ENCODE measurements around the gene RPTOR. TPM values are rescaled to one million over a fixed set of nuclear protein-coding genes. Genes with fewer than 3 reads are reported as not detected.
"Not testable (repeated sequence)": the region's sequence is repeated elsewhere in the genome, so short reads cannot be mapped to it uniquely, and the experiment has no call there.

Gene RPTOR
- total RNA-seq, 1 experiment from 2014 or later: 30.6 TPM

DNA sequence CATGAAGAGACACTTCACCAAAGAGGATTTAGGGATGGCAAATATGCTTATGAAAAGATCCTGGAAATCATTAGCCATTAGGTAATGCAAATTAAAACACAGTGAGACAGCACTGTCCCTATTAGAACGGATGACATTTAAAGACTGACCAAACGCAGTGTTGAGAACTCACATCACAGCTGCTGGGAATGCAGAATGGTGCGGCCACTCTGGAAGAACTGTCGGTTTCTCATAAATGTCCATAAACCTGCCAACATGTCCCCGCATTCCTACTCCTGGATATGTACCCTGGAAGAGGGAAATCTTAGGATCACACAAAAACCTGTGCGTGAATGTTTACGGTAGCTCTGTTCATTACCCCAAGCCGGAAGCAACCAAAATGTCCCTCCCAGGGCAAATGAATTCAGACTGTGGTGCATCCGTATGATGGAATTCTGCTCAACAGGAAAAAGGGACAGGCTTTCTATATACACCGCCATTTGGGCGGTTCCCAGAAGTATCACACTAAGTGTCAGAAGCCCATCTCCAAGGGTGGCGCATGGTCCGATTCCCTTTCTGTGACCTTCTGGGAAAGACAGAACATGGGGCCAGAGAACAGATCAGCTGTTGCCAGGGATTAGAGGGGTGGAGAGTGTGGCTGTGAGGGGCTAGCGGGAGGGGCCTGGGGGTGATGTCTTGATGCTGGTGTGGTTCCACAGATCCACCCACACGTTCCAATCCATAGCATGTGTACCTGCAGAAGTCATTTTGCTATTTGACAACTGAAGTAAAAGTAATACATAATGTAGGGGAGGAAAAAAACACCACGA lies 249.8 kb downstream of the RPTOR start:
- no peaks in the 10 kb centered on the region for H4K20me1 ChIP-seq (ENCODE audit: insufficient read depth, low read depth, low read length)
- H3K27ac ChIP-seq (ENCODE audit: low read length): no peak overlapping the region
- DNase-seq: no peak
- H3K9ac ChIP-seq (ENCODE audit: low read length): no peak overlapping the region
- no peaks in the 10 kb centered on the region for H3K27me3 ChIP-seq (ENCODE audit: low read length)
- no peaks in the 10 kb centered on the region for H3K36me3 ChIP-seq (ENCODE audit: insufficient read depth, low read length)
- peaks cover 21% of the 10 kb centered on the region for H3K4me1 ChIP-seq (ENCODE audit: low read length)
- H3K9me2 ChIP-seq (replicated peaks; ENCODE audit: insufficient read depth, low read length): no peaks in the 10 kb centered on the region
- H3K4me3 ChIP-seq (ENCODE audit: low read length): no peak overlapping the region
- no peak overlapping the region for H2AFZ ChIP-seq (ENCODE audit: low read length)
- no peaks in the 10 kb centered on the region for H3K9me3 ChIP-seq (ENCODE audit: low read length)
- H3K79me2 ChIP-seq (ENCODE audit: low read length): peaks cover 20% of the 10 kb centered on the region
- H3K4me2 ChIP-seq (ENCODE audit: low read depth, low read length, poor library complexity, severe bottlenecking): no peak overlapping the region

GRCh38 chr17:80795090-80795580 lies 250.5 kb downstream of the RPTOR start:
- Histone ChIP-seq H3K9me3 (ENCODE audit: low read length) (no peaks in the 10 kb centered on the region), H3K27ac (ENCODE audit: low read length) (no peak overlapping the region), H3K36me3 (ENCODE audit: insufficient read depth, low read length) (no peaks in the 10 kb centered on the region), H3K27me3 (ENCODE audit: low read length) (no peaks in the 10 kb centered on the region), H3K4me1 (ENCODE audit: low read length) (peaks cover 14% of the 10 kb centered on the region), H3K4me2 (ENCODE audit: low read depth, low read length, poor library complexity, severe bottlenecking) (no peak overlapping the region), H4K20me1 (ENCODE audit: insufficient read depth, low read depth, low read length) (no peaks in the 10 kb centered on the region), H3K9ac (ENCODE audit: low read length) (no peak overlapping the region), H3K4me3 (ENCODE audit: low read length) (no peak overlapping the region), H3K79me2 (ENCODE audit: low read length) (peaks cover 20% of the 10 kb centered on the region), H2AFZ (ENCODE audit: low read length) (no peak overlapping the region), H3K9me2 (replicated peaks; ENCODE audit: insufficient read depth, low read length) (no peaks in the 10 kb centered on the region)
- no peak for DNase-seq

DNA sequence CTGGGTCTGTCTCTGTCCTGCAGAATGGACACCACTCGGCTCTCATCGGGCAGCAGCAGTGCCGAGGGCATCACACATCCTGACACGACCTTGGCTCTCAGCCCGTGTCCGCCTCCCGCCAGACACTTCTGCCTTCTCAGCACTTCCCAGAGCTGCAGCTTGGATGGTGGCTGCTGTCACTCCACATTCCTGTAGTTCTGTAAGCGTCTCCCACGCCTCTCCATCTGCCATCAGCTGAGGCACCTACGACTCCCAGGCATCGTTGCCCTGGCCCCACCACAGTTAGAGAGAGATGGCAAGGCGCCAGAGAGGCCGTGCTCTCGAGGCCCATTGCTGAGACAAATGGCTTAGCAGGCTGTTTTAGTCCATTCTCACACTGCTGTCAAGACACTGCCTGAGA lies 251.1 kb downstream of the RPTOR start:
- peaks cover 15% of the 10 kb centered on the region for H3K79me2 ChIP-seq (ENCODE audit: low read length)
- DNase-seq: no peak
- no peaks in the 10 kb centered on the region for H4K20me1 ChIP-seq (ENCODE audit: insufficient read depth, low read depth, low read length)
- H3K9me3 ChIP-seq (ENCODE audit: low read length): no peaks in the 10 kb centered on the region
- H3K4me2 ChIP-seq (ENCODE audit: low read depth, low read length, poor library complexity, severe bottlenecking): no peak overlapping the region
- H3K4me1 ChIP-seq (ENCODE audit: low read length): peaks cover 8% of the 10 kb centered on the region
- no peaks in the 10 kb centered on the region for H3K27me3 ChIP-seq (ENCODE audit: low read length)
- no peak overlapping the region for H2AFZ ChIP-seq (ENCODE audit: low read length)
- H3K36me3 ChIP-seq (ENCODE audit: insufficient read depth, low read length): no peaks in the 10 kb centered on the region
- no peak overlapping the region for H3K27ac ChIP-seq (ENCODE audit: low read length)
- H3K4me3 ChIP-seq (ENCODE audit: low read length): no peak overlapping the region
- no peak overlapping the region for H3K9ac ChIP-seq (ENCODE audit: low read length)
- H3K9me2 ChIP-seq (replicated peaks; ENCODE audit: insufficient read depth, low read length): no peaks in the 10 kb centered on the region

- no peaks in the 10 kb centered on the region for H3K27me3 ChIP-seq (ENCODE audit: low read length)
- no peak overlapping the region for H2AFZ ChIP-seq (ENCODE audit: low read length)
- no peaks in the 10 kb centered on the region for H3K36me3 ChIP-seq (ENCODE audit: insufficient read depth, low read length)
- no peak overlapping the region for H3K9ac ChIP-seq (ENCODE audit: low read length)
- peaks cover 8% of the 10 kb centered on the region for H3K79me2 ChIP-seq (ENCODE audit: low read length)
- no peak for DNase-seq
- no peaks in the 10 kb centered on the region for H4K20me1 ChIP-seq (ENCODE audit: insufficient read depth, low read depth, low read length)
- no peak overlapping the region for H3K4me3 ChIP-seq (ENCODE audit: low read length)
- no peaks in the 10 kb centered on the region for H3K9me3 ChIP-seq (ENCODE audit: low read length)
- peaks cover 1% of the 10 kb centered on the region for H3K4me1 ChIP-seq (ENCODE audit: low read length)
- no peak overlapping the region for H3K27ac ChIP-seq (ENCODE audit: low read length)
- no peak overlapping the region for H3K4me2 ChIP-seq (ENCODE audit: low read depth, low read length, poor library complexity, severe bottlenecking)
- no peaks in the 10 kb centered on the region for H3K9me2 ChIP-seq (replicated peaks; ENCODE audit: insufficient read depth, low read length)
These were observed 251.8 kb downstream of the RPTOR start for GRCh38 chr17:80796430-80796861.

GRCh38 chr17:80797222-80797621 lies 252.6 kb downstream of the RPTOR start:
- not testable (repeated sequence) for H3K27me3 ChIP-seq (ENCODE audit: low read length); H3K79me2 ChIP-seq (ENCODE audit: low read length); H3K9ac ChIP-seq (ENCODE audit: low read length); H4K20me1 ChIP-seq (ENCODE audit: insufficient read depth, low read depth, low read length); H3K4me3 ChIP-seq (ENCODE audit: low read length); DNase-seq; H3K4me1 ChIP-seq (ENCODE audit: low read length); H3K4me2 ChIP-seq (ENCODE audit: low read depth, low read length, poor library complexity, severe bottlenecking); H3K9me3 ChIP-seq (ENCODE audit: low read length); H3K27ac ChIP-seq (ENCODE audit: low read length); H3K9me2 ChIP-seq (replicated peaks; ENCODE audit: insufficient read depth, low read length); H3K36me3 ChIP-seq (ENCODE audit: insufficient read depth, low read length); H2AFZ ChIP-seq (ENCODE audit: low read length)

DNA sequence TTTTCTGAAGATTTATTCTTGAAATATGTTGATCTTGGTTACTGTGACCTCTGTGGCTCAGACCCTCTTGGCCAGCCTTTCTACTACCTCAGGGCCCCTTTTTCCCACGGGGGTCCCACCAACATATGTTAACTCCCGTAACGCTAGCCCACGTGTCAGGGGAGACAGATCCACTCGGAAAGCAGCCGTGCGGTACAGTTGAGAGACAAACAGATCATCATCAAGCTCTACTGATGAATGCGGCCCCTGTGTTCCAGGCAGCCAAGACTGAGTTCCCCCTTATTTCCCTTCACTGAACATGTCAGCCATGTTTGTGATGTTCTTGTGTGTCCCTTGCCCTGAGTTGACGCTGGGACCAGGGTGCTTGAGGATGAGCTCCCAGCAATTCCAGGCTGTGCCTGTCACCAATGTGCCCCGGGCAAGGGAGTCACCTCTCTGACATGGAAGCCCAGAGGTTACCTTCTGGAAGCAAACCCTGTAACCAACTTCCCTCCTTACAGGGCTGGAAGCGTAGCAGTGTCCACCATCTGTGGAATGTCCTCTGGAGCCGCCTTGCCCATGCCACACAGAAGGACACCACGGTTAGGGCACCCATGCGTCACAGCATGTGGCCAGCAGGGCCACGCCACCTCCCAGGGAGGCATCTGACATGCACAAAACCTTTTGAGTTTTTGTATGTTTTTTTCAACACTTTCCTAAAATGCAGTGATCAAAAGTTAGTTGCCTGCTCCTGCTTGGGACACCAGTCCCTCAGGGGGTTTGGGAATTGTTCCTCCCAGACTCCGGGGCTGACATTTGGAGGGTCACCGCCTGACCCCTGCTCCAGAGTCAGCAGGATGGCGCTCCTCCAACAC lies 253.3 kb downstream of the RPTOR start:
- Histone ChIP-seq H3K9ac (ENCODE audit: low read length) (no peak overlapping the region), H3K9me2 (replicated peaks; ENCODE audit: insufficient read depth, low read length) (no peaks in the 10 kb centered on the region)

GRCh38 chr17:80798595-80799537 lies 254.2 kb downstream of the RPTOR start:
- H3K9me3 ChIP-seq (ENCODE audit: low read length): no peaks in the 10 kb centered on the region
- no peak overlapping the region for H3K4me3 ChIP-seq (ENCODE audit: low read length)
- DNase-seq: no peak
- H3K9me2 ChIP-seq (replicated peaks; ENCODE audit: insufficient read depth, low read length): no peaks in the 10 kb centered on the region
- H3K79me2 ChIP-seq (ENCODE audit: low read length): no peaks in the 10 kb centered on the region; the same call in 1 of the 2 replicates
- H3K4me2 ChIP-seq (ENCODE audit: low read depth, low read length, poor library complexity, severe bottlenecking): no peak overlapping the region
- no peaks in the 10 kb centered on the region for H3K4me1 ChIP-seq (ENCODE audit: low read length)
- H3K27me3 ChIP-seq (ENCODE audit: low read length): no peaks in the 10 kb centered on the region
- no peak overlapping the region for H3K9ac ChIP-seq (ENCODE audit: low read length)
- H3K36me3 ChIP-seq (ENCODE audit: insufficient read depth, low read length): no peaks in the 10 kb centered on the region
- H3K27ac ChIP-seq (ENCODE audit: low read length): no peak overlapping the region
- H2AFZ ChIP-seq (ENCODE audit: low read length): no peak overlapping the region
- no peaks in the 10 kb centered on the region for H4K20me1 ChIP-seq (ENCODE audit: insufficient read depth, low read depth, low read length)

More for the DNA sequence above, 253.3 kb downstream of the RPTOR start:
- Histone ChIP-seq H3K4me1 (ENCODE audit: low read length) (no peaks in the 10 kb centered on the region), H3K79me2 (ENCODE audit: low read length) (no peaks in the 10 kb centered on the region; the same call in 1 of the 2 replicates), H3K4me3 (ENCODE audit: low read length) (no peak overlapping the region), H3K9me3 (ENCODE audit: low read length) (no peaks in the 10 kb centered on the region), H3K27me3 (ENCODE audit: low read length) (no peaks in the 10 kb centered on the region), H3K36me3 (ENCODE audit: insufficient read depth, low read length) (no peaks in the 10 kb centered on the region), H2AFZ (ENCODE audit: low read length) (no peak overlapping the region), H4K20me1 (ENCODE audit: insufficient read depth, low read depth, low read length) (no peaks in the 10 kb centered on the region), H3K4me2 (ENCODE audit: low read depth, low read length, poor library complexity, severe bottlenecking) (no peak overlapping the region), H3K27ac (ENCODE audit: low read length) (no peak overlapping the region)
- DNase-seq: no peak

Data from Karpas-422 (cell line).